Measurements from ENCODE around the gene GALNT2.

DNA sequence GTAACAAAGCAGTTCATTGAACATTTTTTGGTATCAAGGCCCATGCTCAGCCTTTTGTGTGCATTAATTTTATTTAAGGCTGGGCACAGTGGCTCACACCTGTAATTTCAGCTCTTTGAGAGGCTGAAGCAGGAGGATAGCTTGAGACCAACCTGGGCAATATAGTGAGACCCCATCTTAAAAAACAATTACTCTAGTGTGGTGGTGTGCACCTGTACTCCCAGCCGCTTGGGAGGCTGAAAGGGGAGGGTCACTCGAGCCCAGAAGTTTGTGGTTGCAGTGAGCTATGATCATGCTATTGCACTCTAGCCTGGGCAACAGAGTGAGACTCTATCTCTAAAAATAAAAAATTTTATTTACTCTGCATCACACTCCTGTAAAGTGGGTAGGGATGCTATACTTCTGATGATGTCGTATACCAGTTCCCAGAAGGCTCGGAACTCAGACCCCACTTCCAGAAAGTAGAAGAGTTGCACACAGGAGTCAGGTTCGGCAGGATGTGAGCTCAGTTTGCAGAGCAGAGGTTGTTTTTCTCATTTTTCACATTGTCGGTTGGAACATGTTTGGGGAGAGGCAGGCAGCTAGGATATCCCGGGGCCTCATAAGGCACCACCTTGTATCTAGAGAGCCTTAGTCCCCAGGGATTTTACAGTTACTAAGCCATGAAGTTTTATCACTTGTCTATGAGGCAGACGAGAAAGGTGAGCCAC lies 144.6 kb downstream of the GALNT2 start:
- TF ChIP-seq, protein P1, sequence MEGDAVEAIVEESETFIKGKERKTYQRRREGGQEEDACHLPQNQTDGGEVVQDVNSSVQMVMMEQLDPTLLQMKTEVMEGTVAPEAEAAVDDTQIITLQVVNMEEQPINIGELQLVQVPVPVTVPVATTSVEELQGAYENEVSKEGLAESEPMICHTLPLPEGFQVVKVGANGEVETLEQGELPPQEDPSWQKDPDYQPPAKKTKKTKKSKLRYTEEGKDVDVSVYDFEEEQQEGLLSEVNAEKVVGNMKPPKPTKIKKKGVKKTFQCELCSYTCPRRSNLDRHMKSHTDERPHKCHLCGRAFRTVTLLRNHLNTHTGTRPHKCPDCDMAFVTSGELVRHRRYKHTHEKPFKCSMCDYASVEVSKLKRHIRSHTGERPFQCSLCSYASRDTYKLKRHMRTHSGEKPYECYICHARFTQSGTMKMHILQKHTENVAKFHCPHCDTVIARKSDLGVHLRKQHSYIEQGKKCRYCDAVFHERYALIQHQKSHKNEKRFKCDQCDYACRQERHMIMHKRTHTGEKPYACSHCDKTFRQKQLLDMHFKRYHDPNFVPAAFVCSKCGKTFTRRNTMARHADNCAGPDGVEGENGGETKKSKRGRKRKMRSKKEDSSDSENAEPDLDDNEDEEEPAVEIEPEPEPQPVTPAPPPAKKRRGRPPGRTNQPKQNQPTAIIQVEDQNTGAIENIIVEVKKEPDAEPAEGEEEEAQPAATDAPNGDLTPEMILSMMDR (IDR thresholded peaks at IDR 0.05) = no peak
- TF ChIP-seq EP300 (IDR thresholded peaks at IDR 0.05) = no peak
- TF ChIP-seq POLR2A (IDR thresholded peaks at IDR 0.05) = no peak
- no peak for TF ChIP-seq POLR2AphosphoS5 (IDR thresholded peaks at IDR 0.05)
